Neural progenitor cell (in vitro differentiated cells): ENCODE data around the gene FBXW4. TPM values are rescaled to one million over a fixed set of nuclear protein-coding genes. Genes with fewer than 3 reads are reported as not detected.

Experiments
- DNase-seq: peaks from one replicate; pipeline ENCODE4 v3.0.0-alpha.2; 2016; ENCODE audit warnings: low spot score
- H2AFZ ChIP-seq: fragments of 200-600 bp; sonication (generic); replicated peaks from 2 replicates; pipeline ENCODE4 v1.6.1; 2016; ENCODE audit warnings: antibody characterized with exemption
- H3F3A ChIP-seq: fragments of 200-600 bp; sonication (generic); 2 replicates; pipeline ENCODE4 v1.6.1; 2016; ENCODE audit warnings: antibody characterized with exemption, low read depth
- H3K27ac ChIP-seq: fragments of 200-600 bp; sonication (generic); 2 replicates; pipeline ENCODE4 v1.5.1; 2016; ENCODE audit warnings: mild to moderate bottlenecking
- H3K27me3 ChIP-seq: fragments of 200-600 bp; sonication (generic); 2 replicates; pipeline ENCODE4 v1.6.1; 2016; ENCODE audit warnings: mild to moderate bottlenecking, moderate library complexity
- H3K36me3 ChIP-seq: fragments of 200-600 bp; sonication (generic); 2 replicates; pipeline ENCODE4 v1.5.1; 2016
- H3K4me1 ChIP-seq: fragments of 200-600 bp; sonication (generic); 2 replicates; pipeline ENCODE4 v1.6.1; 2016; ENCODE audit warnings: mixed run types
- H3K4me2 ChIP-seq: fragments of 200-600 bp; sonication (generic); 2 replicates; pipeline ENCODE4 v1.6.1; 2016
- H3K4me3 ChIP-seq: fragments of 200-600 bp; sonication (generic); 2 replicates; pipeline ENCODE4 v1.5.1; 2016
- H3K79me2 ChIP-seq: fragments of 200-600 bp; sonication (generic); 2 replicates; pipeline ENCODE4 v1.6.1; 2016; ENCODE audit warnings: low read depth
- H3K9ac ChIP-seq: fragments of 200-600 bp; sonication (generic); 2 replicates; pipeline ENCODE4 v1.6.1; 2016
- H3K9me3 ChIP-seq: fragments of 200-600 bp; sonication (generic); 2 replicates; pipeline ENCODE4 v1.5.1; 2016; ENCODE audit warnings: low read depth
- H4K20me1 ChIP-seq: fragments of 200-600 bp; sonication (generic); 2 replicates; pipeline ENCODE4 v1.6.1; 2016; ENCODE audit warnings: low read depth
- H3K27ac Mint-ChIP-seq: 3 replicates; pipeline ENCODE4 v1.8.0; 2021; ENCODE audit warnings: mixed read lengths
- H3K27me3 Mint-ChIP-seq: 2 replicates; pipeline ENCODE4 v1.8.0; 2022; ENCODE audit warnings: low read depth, mild to moderate bottlenecking, inconsistent platforms, moderate library complexity, mixed read lengths; ENCODE audit not compliant: insufficient read depth
- H3K36me3 Mint-ChIP-seq: 3 replicates; pipeline ENCODE4 v1.8.0; 2021; ENCODE audit warnings: mixed read lengths
- H3K4me1 Mint-ChIP-seq: 3 replicates; pipeline ENCODE4 v1.8.0; 2021; ENCODE audit warnings: mixed read lengths
- H3K4me3 Mint-ChIP-seq: 3 replicates; pipeline ENCODE4 v1.8.0; 2021; ENCODE audit warnings: mild to moderate bottlenecking, moderate library complexity, mixed read lengths
- H3K9me3 Mint-ChIP-seq: 3 replicates; pipeline ENCODE4 v1.8.0; 2020; ENCODE audit warnings: mixed read lengths
- CTCF ChIP-seq: fragments of 200-600 bp; sonication (generic); IDR thresholded peaks from 2 replicates; pipeline ENCODE4 v1.5.1; 2017; ENCODE audit warnings: antibody characterized with exemption, mild to moderate bottlenecking
- EZH2 ChIP-seq: fragments of 200-600 bp; sonication (generic); IDR thresholded peaks from 2 replicates; pipeline ENCODE4 v1.6.1; 2017; ENCODE audit warnings: antibody characterized with exemption, mild to moderate bottlenecking, moderate library complexity
- EZH2phosphoT487 ChIP-seq: fragments of 200-600 bp; sonication (generic); IDR thresholded peaks from 2 replicates; pipeline ENCODE4 v1.6.1; 2017; ENCODE audit warnings: antibody characterized with exemption
- total RNA-seq: library from RNA; depleted of rRNA; stranded (reverse); fragments of >200 nt; gene quantifications from 2 replicates; pipeline ENCODE4 v1.2.3, GENCODE V29; 2015; ENCODE audit warnings: low replicate concordance

Gene FBXW4
- total RNA-seq, 1 donor from 2014 or later, result 36.3 TPM

- H3K9ac ChIP-seq, result no peak overlapping the region
- no peak overlapping the region for H3K4me2 ChIP-seq
- H4K20me1 ChIP-seq, result peaks cover 18% of the 10 kb centered on the region
- DNase-seq, result no peak
- no peak overlapping the region for H3K27ac ChIP-seq
- H3F3A ChIP-seq, result peaks cover 4% of the 10 kb centered on the region
- H3K27me3 ChIP-seq, result peaks cover 32% of the 10 kb centered on the region
- Mint-ChIP-seq H3K9me3 (peaks cover 2% of the 10 kb centered on the region), H3K4me1 (peaks cover 13% of the 10 kb centered on the region), H3K27ac (no peak overlapping the region), H3K36me3 (peaks cover 8% of the 10 kb centered on the region), H3K27me3 (peaks cover 22% of the 10 kb centered on the region), H3K4me3 (no peak overlapping the region)
- H3K36me3 ChIP-seq, result no peaks in the 10 kb centered on the region
- H3K4me1 ChIP-seq, result no peaks in the 10 kb centered on the region
- H3K4me3 ChIP-seq, result no peak overlapping the region
- H3K9me3 ChIP-seq, result no peaks in the 10 kb centered on the region
- no peak for TF ChIP-seq CTCF
- TF ChIP-seq EZH2, result no peak
- TF ChIP-seq EZH2phosphoT487, result no peak
- no peaks in the 10 kb centered on the region for H3K79me2 ChIP-seq
- H2AFZ ChIP-seq, result no peak overlapping the region
Observed at GRCh38 chr10:101575091-101575490, 119.9 kb downstream of the FBXW4 start.

GRCh38 chr10:101573885-101574753 lies 120.9 kb downstream of the FBXW4 start:
- H3K36me3 ChIP-seq, result no peaks in the 10 kb centered on the region
- no peak overlapping the region for H3K4me2 ChIP-seq
- Mint-ChIP-seq H3K4me1 (peaks cover 16% of the 10 kb centered on the region), H3K36me3 (peaks cover 8% of the 10 kb centered on the region), H3K27me3 (peaks cover 24% of the 10 kb centered on the region), H3K4me3 (no peak overlapping the region), H3K27ac (no peak overlapping the region), H3K9me3 (peaks cover 2% of the 10 kb centered on the region)
- no peak overlapping the region for H3K27ac ChIP-seq
- H2AFZ ChIP-seq, result no peak overlapping the region
- no peak for TF ChIP-seq EZH2
- TF ChIP-seq EZH2phosphoT487, result no peak
- TF ChIP-seq CTCF, result no peak
- no peak overlapping the region for H3K4me3 ChIP-seq
- H3K27me3 ChIP-seq, result peaks cover 41% of the 10 kb centered on the region
- H3K4me1 ChIP-seq, result peaks cover 7% of the 10 kb centered on the region
- no peak overlapping the region for H3K9ac ChIP-seq
- H4K20me1 ChIP-seq, result peaks cover 8% of the 10 kb centered on the region
- peaks cover 4% of the 10 kb centered on the region for H3F3A ChIP-seq
- no peaks in the 10 kb centered on the region for H3K79me2 ChIP-seq
- no peaks in the 10 kb centered on the region for H3K9me3 ChIP-seq
- no peak for DNase-seq

GRCh38 chr10:101572785-101573184 lies 122.2 kb downstream of the FBXW4 start:
- peaks cover 16% of the 10 kb centered on the region for H3K4me1 Mint-ChIP-seq
- TF ChIP-seq EZH2 (no peak), EZH2phosphoT487 (no peak), CTCF (no peak)
- Histone ChIP-seq H3K4me1 (peaks cover 9% of the 10 kb centered on the region), H4K20me1 (no peaks in the 10 kb centered on the region), H3F3A (peaks cover 14% of the 10 kb centered on the region), H3K36me3 (no peaks in the 10 kb centered on the region), H3K4me2 (no peak overlapping the region), H3K27ac (no peak overlapping the region), H3K79me2 (no peaks in the 10 kb centered on the region), H3K9ac (no peak overlapping the region), H3K4me3 (no peak overlapping the region), H2AFZ (no peak overlapping the region), H3K9me3 (no peaks in the 10 kb centered on the region), H3K27me3 (peaks cover 55% of the 10 kb centered on the region)
- peaks cover 2% of the 10 kb centered on the region for H3K9me3 Mint-ChIP-seq
- no peak for DNase-seq
- no peak overlapping the region for H3K4me3 Mint-ChIP-seq
- H3K36me3 Mint-ChIP-seq, result peaks cover 3% of the 10 kb centered on the region
- H3K27ac Mint-ChIP-seq, result no peak overlapping the region
- peaks cover 33% of the 10 kb centered on the region for H3K27me3 Mint-ChIP-seq
